Fibroblast of skin of scalp (primary cell): ENCODE data around the gene KIF1B.
"Not testable (repeated sequence)": the region's sequence is repeated elsewhere in the genome, so short reads cannot be mapped to it uniquely, and the experiment has no call there.

Experiments used
- DNase-seq: peaks from one replicate; pipeline ENCODE4 v3.0.0-alpha.2; 2013

KIF1B gene

DNA sequence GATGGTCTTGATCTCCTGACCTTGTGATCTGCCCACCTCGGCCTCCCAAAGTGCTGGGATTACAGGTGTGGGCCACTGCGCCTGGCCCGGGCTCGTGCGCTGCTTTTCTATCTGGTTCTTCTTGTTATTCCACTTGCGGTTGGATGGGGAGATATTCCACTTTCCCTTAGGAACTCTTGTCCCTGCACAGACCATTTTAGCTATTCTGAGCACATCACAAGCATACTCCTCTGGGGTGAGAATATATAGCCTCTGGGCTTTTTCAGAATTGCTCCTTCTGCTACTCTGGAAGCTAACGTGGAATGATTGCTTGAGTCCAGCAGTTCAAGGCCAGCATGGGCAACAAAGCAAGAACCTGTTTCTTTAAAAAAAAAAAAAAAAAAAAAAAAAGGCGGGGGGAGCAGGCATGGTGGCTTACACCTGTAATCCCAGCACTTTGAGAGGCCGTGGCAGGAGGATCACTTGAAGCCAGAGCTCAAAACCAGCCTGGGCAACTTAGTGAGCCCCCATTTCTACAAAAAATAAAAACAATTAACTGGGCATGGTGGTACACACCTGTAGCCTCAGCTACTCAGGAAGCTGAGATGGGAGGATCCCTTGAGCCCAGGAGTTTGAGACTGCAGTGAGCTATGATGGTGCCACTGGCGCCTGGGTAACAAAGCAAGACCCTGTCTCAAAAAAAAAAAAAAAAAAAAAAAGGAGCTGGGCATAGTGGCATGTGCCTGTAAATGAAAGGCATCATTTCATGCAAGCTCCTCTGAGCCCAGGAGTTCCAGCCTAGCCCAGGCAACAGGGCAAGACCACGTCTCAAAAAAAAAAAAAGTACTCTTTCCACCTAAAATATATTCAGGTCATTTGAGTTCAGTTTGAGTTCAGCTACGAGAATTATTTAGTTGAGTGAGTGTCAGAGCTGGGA is 176.6 kb downstream of the KIF1B start:
- no peak for DNase-seq

DNA sequence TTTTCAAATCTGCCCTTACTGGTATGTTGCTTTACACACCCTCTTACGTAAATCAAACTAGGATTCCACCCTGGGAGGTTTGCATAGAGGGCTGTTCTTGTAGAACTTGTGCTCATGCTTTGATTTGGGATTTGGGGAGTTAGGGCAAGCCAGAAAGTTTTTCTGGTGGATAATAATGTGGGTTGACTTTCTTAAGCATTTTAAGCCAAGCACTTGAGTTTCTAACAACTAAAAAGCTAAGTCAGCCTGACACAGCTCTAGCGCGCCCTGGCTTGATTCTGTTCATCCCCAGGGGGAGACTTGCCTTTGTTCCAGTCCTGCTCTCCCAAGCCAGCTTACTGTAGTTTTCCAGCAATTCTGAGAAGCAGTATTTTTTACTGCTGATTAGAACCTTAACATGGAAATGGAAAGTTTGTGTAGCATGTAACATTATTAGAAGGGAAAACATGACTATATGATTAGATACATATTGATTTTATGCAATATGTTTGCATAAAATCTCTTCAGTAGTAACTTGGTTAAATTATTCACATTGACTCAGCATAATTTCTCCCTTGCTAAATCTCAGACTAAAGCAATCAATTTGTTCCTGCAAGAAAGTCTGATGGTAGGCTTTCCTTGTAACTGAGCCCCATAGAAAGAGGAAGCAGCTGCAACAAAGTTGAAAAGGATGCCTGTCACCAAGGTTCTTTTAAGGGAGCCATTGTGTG is 177.5 kb downstream of the KIF1B start:
- DNase-seq: peak; percentile 80

DNA sequence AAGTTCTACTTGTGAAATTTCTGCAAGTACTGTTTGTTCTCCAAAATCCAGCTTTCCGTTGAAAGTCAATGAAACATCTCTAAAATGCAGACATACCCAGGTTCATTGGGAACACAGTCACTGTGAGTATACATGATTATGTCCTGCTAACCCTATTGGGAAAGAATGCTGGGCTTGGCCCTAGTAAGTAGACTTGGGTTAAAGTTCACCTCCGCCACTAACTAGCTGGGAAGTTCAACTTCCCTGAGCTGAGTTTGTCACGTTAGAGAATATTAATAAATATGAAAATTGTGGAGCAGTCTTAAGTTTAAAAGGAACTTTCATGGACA is 178.0 kb downstream of the KIF1B start:
- DNase-seq: no peak

GRCh38 chr1:10389271-10389973 is 179.1 kb downstream of the KIF1B start:
- DNase-seq: no peak

DNA sequence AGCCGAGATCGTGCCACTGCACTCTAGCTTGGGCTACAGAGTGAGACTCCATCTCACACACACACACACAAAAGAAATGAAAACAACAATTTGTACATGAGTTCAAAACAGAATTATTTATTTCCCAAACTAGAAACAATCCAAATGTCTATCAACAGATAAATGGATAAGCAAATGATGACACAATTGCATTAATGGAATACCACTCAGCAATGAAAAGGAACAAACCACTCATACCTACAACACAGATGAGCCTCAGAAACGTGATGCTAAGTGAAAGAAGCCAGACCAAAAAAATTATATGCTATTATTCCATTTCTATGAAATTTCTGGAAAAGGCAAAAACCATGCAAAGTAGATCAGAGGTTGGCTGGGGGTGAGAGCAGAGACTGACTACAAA is 186.5 kb downstream of the KIF1B start:
- DNase-seq: no peak

GRCh38 chr1:10398278-10398733 is 187.9 kb downstream of the KIF1B start:
- no peak for DNase-seq

DNA sequence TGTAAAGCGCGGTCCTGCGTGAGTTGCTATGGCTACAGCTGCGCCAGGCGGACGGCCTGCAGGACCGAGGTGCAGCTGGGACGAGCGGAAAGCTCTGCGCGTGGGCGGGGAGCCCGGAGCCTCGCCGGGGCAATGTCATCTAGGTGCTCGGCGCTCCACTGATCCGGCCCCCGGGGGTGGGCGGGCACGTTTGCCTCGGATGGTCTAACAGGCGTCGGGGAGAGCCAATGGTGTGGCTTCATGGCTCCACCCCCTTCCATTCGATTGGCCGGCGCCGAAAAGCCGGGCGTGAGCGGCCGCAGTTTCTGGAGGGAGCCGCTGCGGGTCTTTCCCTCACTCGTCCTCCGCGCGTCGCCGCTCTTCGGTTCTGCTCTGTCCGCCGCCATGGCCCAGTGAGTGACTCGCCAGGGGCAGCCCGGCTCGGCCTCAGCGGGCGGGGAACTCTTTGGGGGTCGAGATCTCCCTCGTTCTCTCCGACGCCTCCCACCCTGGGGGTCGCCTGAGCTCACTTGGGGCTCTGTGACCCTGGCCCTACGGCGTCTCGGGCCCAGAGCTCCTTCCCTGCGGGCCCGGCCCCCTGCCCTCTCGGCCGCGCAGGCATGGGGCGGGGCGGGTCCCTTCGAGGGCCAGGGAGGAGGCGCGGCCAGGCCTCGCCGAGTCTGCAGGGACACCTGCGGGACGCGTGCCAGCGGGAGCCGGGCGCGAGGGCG is 188.5 kb downstream of the KIF1B start, which contains the start of gene PGD:
TSS of gene PGD (plus strand) at position 331 of the 710 bp plus-strand sequence. CDS start at position 385, 54 bp downstream.
- DNase-seq: peak; percentile 99

- DNase-seq: peak; percentile 17
Measured at GRCh38 chr1:10399444-10399941, 189.1 kb downstream of the KIF1B start.

- DNase-seq: no peak
Measured at GRCh38 chr1:10400013-10400412, 189.6 kb downstream of the KIF1B start.

GRCh38 chr1:10401281-10401680 is 190.9 kb downstream of the KIF1B start:
- DNase-seq: peak; percentile 75

- no peak for DNase-seq
Measured at GRCh38 chr1:10402729-10403274, 192.4 kb downstream of the KIF1B start.

DNA sequence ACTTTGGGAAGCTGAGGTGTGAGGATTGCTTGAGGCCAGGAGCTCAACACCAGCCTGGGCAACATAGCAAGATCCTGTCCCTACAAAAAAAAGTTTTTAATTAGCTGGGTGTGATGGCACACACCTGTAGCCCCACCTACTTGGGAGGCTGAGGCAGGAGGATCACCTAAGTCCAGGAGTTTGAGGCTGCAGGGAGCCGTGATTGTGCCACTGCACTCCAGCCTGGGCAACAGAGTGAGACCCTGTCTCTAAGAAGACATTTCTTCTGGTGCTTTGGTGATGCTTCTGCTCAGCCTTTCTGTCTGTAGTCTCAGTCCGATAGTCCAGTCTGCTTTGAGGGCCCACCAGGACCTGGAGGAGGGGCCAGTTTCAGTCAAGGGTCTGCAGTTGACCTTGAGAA is 196.8 kb downstream of the KIF1B start:
- no peak for DNase-seq

DNA sequence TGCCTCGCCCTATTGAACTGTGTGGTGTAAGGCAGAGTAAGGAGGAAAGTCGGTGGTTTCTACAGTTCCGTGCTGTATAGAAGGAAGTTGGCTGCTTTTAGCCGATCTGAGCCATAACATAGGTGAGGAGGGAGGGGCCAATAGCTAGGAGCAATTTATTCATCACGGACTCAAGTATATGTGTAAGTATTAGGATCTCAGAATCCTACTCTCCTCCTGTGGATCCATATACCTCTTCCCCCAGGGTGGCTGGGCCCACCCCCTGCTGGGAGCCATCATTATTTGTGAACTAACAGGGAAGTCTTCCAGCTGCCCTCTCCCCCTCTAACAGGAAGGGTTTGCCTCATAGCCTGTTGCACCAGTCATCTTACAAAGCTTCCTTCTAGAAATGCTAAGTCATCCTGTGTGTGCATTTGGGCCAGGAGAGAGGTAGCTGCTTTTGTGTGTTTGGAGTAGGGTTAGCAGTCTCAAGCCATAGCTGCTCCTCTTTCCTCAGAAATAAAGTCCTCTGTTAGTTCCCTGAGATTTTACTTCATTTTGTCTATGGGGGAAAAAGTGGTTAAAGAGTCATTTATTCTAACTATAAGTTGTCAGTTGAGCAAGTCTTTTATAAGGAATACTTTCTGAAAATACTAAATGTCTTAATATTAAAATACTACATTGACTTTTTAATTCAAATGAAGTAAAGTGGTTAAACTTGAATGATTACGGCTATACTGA is 205.0 kb downstream of the KIF1B start:
- peak; percentile 70 for DNase-seq

GRCh38 chr1:10415967-10416366 is 205.6 kb downstream of the KIF1B start:
- not testable (repeated sequence) for DNase-seq

DNA sequence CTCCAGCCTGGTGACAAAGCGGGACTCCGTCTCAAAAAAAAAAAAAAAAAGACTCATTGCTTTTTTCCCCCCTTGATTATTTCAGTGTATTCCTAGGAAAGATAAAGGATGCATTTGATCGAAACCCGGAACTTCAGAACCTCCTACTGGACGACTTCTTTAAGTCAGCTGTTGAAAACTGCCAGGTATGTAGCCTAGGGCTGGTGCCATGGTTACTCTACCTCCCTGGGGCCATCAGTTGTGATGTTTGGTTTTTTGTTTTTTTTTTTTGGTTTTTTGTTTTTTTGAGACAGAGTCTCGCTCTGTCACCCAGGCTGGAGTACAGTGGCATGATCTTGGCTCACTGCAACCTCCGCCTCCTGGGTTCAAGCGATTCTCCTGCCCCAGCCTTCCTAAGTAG is 208.4 kb downstream of the KIF1B start:
- DNase-seq: not testable (repeated sequence)

- no peak for DNase-seq
Measured at GRCh38 chr1:10419351-10419750, 209.0 kb downstream of the KIF1B start.

DNA sequence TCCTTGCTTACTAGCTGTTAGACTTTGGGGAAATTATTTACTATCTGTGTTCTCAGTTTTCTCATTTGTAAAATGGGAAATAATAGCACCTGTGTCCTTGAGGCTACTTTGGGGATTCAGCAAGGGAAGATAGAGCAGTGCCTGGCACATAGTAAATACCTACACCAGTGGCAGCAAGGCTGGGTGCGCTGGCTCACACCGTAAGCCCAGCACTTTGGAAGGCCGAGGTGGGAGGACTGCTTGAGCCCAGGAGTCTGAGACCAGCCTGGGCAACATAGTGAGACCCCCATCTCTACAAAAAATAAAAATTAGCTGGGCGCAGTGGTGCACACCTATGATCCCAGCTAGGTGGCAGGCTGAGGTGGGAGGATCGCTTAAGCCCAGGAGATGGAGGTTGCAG is 211.3 kb downstream of the KIF1B start:
- no peak for DNase-seq

- peak; percentile 30 for DNase-seq
Measured at GRCh38 chr1:10424034-10424433, 213.7 kb downstream of the KIF1B start.

- DNase-seq: no peak
Measured at GRCh38 chr1:10424651-10425050, 214.3 kb downstream of the KIF1B start.

DNA sequence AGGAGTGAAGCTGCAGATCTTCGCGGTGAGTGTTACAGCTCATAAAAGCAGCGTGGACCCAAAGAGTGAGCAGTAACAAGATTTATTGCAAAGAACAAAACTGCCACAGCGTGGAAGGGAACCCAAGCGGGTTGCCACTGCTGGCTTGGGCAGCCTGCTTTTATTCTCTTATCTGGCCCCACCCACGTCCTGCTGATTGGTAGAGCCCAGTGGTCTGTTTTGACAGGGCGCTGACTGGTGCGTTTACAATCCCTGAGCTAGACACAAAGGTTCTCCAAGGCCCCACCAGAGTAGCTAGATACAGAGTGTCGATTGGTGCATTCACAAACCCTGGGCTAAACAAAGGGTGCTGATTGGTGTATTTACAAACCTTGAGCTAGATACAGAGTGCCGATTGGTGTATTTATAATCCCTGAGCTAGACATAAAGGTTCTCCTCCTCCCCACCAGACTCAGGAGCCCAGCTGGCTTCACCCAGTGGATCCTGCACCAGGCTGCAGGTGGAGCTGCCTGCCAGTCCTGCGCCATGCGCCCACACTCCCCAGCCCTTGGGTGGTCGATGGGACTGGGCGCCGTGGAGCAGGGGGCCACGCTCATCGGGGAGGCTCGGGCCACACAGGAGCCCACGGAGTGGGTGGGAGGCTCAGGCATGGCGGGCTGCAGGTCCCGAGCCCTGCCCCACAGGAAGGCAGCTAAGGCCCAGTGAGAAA is 215.6 kb downstream of the KIF1B start:
- DNase-seq: not testable (repeated sequence)

DNA sequence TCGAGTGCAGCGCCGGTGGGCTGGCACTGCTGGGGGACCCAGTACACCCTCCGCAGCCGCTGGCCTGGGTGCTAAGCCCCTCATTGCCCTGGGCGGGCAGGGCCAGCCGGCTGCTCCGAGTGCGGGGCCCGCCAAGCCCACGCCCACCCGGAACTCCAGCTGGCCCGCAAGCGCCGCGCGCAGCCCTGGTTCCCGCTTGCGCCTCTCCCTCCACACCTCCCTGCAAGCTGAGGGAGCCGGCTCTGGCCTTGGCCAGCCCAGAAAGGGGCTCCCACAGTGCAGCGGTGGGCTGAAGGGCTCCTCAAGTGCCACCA is 216.1 kb downstream of the KIF1B start:
- not testable (repeated sequence) for DNase-seq
